ENCODE measurements around the gene PDZD4.

DNA sequence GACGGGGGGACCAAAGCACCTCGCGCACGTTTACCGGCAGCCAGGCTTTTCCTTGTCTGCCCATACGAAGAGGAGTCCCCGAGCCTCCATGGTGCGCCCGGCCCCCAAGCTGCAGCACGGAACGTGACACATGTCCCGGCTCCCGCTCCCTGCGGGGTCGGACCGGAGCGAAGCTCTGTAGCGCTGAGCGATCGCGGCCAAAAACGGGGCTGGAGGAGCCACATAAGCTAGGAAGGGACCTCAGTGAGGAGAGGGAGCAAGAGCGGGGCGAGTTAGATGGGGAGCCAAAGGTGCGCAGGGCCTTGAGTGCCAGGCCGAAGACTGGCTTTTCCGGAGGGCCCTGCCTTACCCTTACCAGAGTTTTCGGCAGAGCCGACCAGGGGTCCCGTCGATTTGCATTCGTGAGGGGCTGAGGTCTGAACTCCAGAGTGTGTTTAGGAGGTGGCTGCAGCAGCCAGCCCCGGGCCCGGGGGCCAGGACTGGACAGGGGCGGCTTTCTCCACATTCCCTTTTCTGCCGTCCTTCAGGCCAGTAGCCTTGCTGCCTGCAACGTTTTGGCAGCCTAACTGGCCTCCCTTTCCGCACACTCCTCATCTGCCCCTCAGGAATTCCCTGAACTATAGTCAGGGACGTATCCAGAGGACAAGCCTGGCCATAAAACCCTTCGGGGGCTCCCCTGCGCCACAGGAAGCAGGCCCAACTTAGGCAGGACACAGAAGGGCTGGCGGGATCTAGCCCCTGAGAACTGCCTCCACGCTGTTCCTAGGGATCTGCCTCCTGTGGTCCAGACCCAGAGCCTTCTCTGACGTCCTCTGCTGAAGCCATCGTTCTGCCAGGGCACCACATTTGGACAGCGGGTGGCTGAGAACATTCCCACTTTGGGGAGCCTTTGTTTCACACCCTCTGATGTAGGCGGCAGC, 35.2 kb downstream of the PDZD4 start:
- TF ChIP-seq POLR2A (IDR thresholded peaks at IDR 0.05; ENCODE audit: low read depth, low read length) (no peak), TAF1 (IDR thresholded peaks at IDR 0.05; ENCODE audit: borderline replicate concordance, low read depth, low read length) (no peak), POLR2AphosphoS5 (IDR thresholded peaks at IDR 0.05; ENCODE audit: low read depth, low read length) (no peak)

Data from GM12892 (cell line).